Sciatic nerve (tissue), 2 donors: ENCODE data around the gene CHRNB1. TPM values are rescaled to one million over a fixed set of nuclear protein-coding genes. Genes with fewer than 3 reads are reported as not detected.

ENCODE experiments used
- ATAC-seq: fragments of 200-7000 bp; cut with Tn5 transposase; one replicate; pipeline ENCODE4 v1.9.1; 2020; ENCODE audit warnings: mild to moderate bottlenecking, moderate library complexity
- DNase-seq: peaks from one replicate; pipeline ENCODE4 v3.0.0-alpha.2; 2020; ENCODE audit warnings: low spot score
- intact Hi-C: fragments of 100-400 bp; cut with DNase I; formaldehyde crosslinking; loops from one replicate; pipeline ENCODE4 v1.14.2; 2022
- total RNA-seq: library from RNA; stranded (reverse); fragmentation: NEBNext Ultra II Directional; extraction: Animal tissue kit (Norgen Biotek cat#: 25700); gene quantifications from one replicate; pipeline ENCODE4 v1.2.1, GENCODE V29; 2021
- donor health status: DM: no; HTN: no; CAD: no.
- donor health status: DM: no; HTN: no; CAD: no.

The CHRNB1 gene
- total RNA-seq, 1 donor from 2014 or later: 6.3 TPM

DNA sequence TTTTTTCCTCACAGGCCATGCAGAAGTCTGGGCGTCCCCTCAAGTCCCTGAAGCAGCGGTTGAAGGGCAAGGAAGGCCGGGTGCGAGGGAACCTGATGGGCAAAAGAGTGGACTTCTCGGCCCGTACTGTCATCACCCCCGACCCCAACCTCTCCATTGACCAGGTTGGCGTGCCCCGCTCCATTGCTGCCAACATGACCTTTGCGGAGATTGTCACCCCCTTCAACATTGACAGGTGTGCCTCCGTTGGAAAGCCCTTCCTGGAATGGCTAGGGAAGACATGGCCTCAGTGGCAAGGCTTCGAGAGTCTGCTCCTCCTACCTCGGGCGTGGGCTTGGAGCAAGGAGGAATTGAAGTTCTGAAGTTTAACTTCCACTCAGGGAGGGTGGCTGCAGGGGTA, 52.8 kb downstream of the CHRNB1 start:
- ATAC-seq (no peak), DNase-seq (no peak)
- intact Hi-C loops: no loop called here

GRCh38 chr17:7499161-7499560, 54.3 kb downstream of the CHRNB1 start:
- no peak for ATAC-seq
- intact Hi-C loops: no loop called here
- no peak for DNase-seq

DNA sequence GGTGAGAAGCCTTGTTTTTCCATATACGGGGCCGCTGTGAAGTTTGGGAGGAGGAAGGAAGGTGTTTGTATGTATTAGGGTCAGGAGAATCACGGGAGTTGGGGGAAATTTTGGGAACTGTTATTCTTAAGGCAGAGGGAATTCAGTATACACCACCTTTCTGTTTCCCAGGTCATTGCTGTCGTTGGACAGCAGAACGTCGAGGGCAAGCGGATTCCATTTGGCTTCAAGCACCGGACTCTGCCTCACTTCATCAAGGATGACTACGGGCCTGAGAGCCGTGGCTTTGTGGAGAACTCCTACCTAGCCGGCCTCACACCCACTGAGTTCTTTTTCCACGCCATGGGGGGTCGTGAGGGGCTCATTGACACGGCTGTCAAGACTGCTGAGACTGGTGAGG, 56.9 kb downstream of the CHRNB1 start:
- ATAC-seq (no peak), DNase-seq (no peak)
- intact Hi-C loops: no loop called here

GRCh38 chr17:7502171-7502847, 57.4 kb downstream of the CHRNB1 start:
- intact Hi-C loops: no loop called here
- DNase-seq (no peak), ATAC-seq (no peak)

- intact Hi-C loops: no loop called here
- no peak for ATAC-seq
Measured at GRCh38 chr17:7502987-7503386, 58.1 kb downstream of the CHRNB1 start.

DNA sequence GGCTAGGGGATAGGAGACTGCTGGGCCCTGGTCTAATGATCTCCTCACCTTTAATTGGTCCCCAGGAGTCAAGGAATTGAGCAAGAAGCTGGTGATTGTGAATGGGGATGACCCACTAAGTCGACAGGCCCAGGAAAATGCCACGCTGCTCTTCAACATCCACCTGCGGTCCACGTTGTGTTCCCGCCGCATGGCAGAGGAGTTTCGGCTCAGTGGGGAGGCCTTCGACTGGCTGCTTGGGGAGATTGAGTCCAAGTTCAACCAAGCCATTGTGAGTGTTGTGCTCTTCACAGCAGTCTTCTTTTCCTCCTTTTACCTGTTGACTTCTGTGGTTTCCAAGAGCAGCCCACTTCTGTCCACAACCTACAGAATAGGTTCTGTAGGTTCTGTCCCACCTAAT, 58.7 kb downstream of the CHRNB1 start:
- ATAC-seq (no peak), DNase-seq (no peak)
- intact Hi-C loops: no loop called here

More at GRCh38 chr17:7502987-7503386, 58.1 kb downstream of the CHRNB1 start:
- no peak for DNase-seq

Other genes starting within 250 kb of the CHRNB1 start
- gene DLG4, start 225.2 kb upstream of the CHRNB1 start, total RNA-seq: 32.2 TPM
- 321 TPM for gene ACADVL, start 225.1 kb upstream of the CHRNB1 start, total RNA-seq
- gene DVL2, start 210.5 kb upstream of the CHRNB1 start, total RNA-seq: 49.1 TPM
- gene PHF23, start 205.6 kb upstream of the CHRNB1 start, total RNA-seq: 23.8 TPM
- 397 TPM for gene GABARAP, start 202.6 kb upstream of the CHRNB1 start, total RNA-seq
- gene CTDNEP1, start 193.3 kb upstream of the CHRNB1 start, total RNA-seq: 82.0 TPM
- 26.7 TPM for gene ELP5, start 192.8 kb upstream of the CHRNB1 start, total RNA-seq
- gene CLDN7, start 182.6 kb upstream of the CHRNB1 start, total RNA-seq: 4.1 TPM
- 6.1 TPM for gene SLC2A4, start 163.3 kb upstream of the CHRNB1 start, total RNA-seq
- 2.1 TPM for gene YBX2, start 150.4 kb upstream of the CHRNB1 start, total RNA-seq
- 168 TPM for gene EIF5A, start 137.4 kb upstream of the CHRNB1 start, total RNA-seq
- gene GPS2, start 129.7 kb upstream of the CHRNB1 start, total RNA-seq: 53.8 TPM
- gene NEURL4, start 115.7 kb upstream of the CHRNB1 start, total RNA-seq: 37.0 TPM
- gene ACAP1, start 108.5 kb upstream of the CHRNB1 start, total RNA-seq: 38.3 TPM
- 64.6 TPM for gene KCTD11, start 92.9 kb upstream of the CHRNB1 start, total RNA-seq
- gene TMEM95, start 89.9 kb upstream of the CHRNB1 start, total RNA-seq: not detected
- 6.1 TPM for gene TNK1, start 64.0 kb upstream of the CHRNB1 start, total RNA-seq
- gene PLSCR3, start 50.5 kb upstream of the CHRNB1 start, total RNA-seq: 37.1 TPM
- 75.0 TPM for gene TMEM256, start 41.0 kb upstream of the CHRNB1 start, total RNA-seq
- gene NLGN2, start 37.2 kb upstream of the CHRNB1 start, total RNA-seq: 44.8 TPM
- gene SPEM1, start 24.7 kb upstream of the CHRNB1 start, total RNA-seq: not detected
- gene SPEM2, start 19.4 kb upstream of the CHRNB1 start, total RNA-seq: not detected
- not detected for gene SPEM3, start 16.2 kb upstream of the CHRNB1 start, total RNA-seq
- 3.0 TPM for gene TMEM102, start 9.6 kb upstream of the CHRNB1 start, total RNA-seq
- gene FGF11, start 5.5 kb upstream of the CHRNB1 start, total RNA-seq: 3.8 TPM
- gene ZBTB4, start 34.6 kb downstream of the CHRNB1 start, total RNA-seq: 84.2 TPM
- not detected for gene SLC35G6, start 36.4 kb downstream of the CHRNB1 start, total RNA-seq
- gene POLR2A, start 39.3 kb downstream of the CHRNB1 start, total RNA-seq: 126 TPM
- gene TNFSF12, start 104.0 kb downstream of the CHRNB1 start, total RNA-seq: 63.9 TPM
- 32.7 TPM for gene TNFSF13, start 113.7 kb downstream of the CHRNB1 start, total RNA-seq
- 39.8 TPM for gene SENP3, start 116.9 kb downstream of the CHRNB1 start, total RNA-seq
- gene CD68, start 134.6 kb downstream of the CHRNB1 start, total RNA-seq: 83.0 TPM
- 21.4 TPM for gene MPDU1, start 138.8 kb downstream of the CHRNB1 start, total RNA-seq
- gene SOX15, start 145.0 kb downstream of the CHRNB1 start, total RNA-seq: 5.1 TPM
- 46.5 TPM for gene FXR2, start 169.8 kb downstream of the CHRNB1 start, total RNA-seq
- 68.7 TPM for gene SAT2, start 182.8 kb downstream of the CHRNB1 start, total RNA-seq
- gene SHBG, start 185.1 kb downstream of the CHRNB1 start, total RNA-seq: 0.53 TPM
- gene ATP1B2, start 205.9 kb downstream of the CHRNB1 start, total RNA-seq: 14.3 TPM
- gene TP53, start 242.4 kb downstream of the CHRNB1 start, total RNA-seq: 41.5 TPM
- gene WRAP53, start 243.4 kb downstream of the CHRNB1 start, total RNA-seq: 5.7 TPM